ENCODE measurements around the gene RNF11. TPM values are rescaled to one million over a fixed set of nuclear protein-coding genes. Genes with fewer than 3 reads are reported as not detected.

RNF11 gene
- total RNA-seq, 6 experiments from 2014 or later = 114 to 147 (median 128) TPM

GRCh38 chr1:51322417-51323101 is 86.5 kb downstream of the RNF11 start:
- Mint-ChIP-seq H3K27ac (no peak overlapping the region), H3K4me1 (ENCODE audit: low read depth) (peaks cover 4% of the 10 kb centered on the region; the same call in 1 of the 2 replicates), H3K9me3 (no peaks in the 10 kb centered on the region), H3K27me3 (ENCODE audit: insufficient read depth) (peaks cover 11% of the 10 kb centered on the region), H3K36me3 (ENCODE audit: low read depth) (no peaks in the 10 kb centered on the region), H3K4me3 (no peak overlapping the region)
- no peak for DNase-seq
- no peak for TF ChIP-seq CTCF (IDR thresholded peaks at IDR 0.05)

Other genes with a start within 250 kb of the RNF11 start
- not detected for gene C1orf185, start 134.0 kb upstream of the RNF11 start, total RNA-seq (2021; fragmentation: NEBNext Ultra II Directional; extraction: Animal tissue kit (Norgen Biotek cat#: 25700))
- under 1 TPM in 4 of 6 experiments, not detected in 2; 0.10 to 0.52 (median 0.17) TPM for gene TTC39A, start 94.3 kb downstream of the RNF11 start, total RNA-seq (2021; fragmentation: NEBNext Ultra II Directional; extraction: Animal tissue kit (Norgen Biotek cat#: 25700))